Coronary artery (tissue), 2 donors: ENCODE data around the gene PIK3R5.

Source experiments
- DNase-seq: peaks from one replicate; pipeline ENCODE4 v3.0.0-alpha.2; 2017; ENCODE audit warnings: low spot score
- H3K27ac ChIP-seq, 2 donors: fragments of 200-600 bp; sonication (generic); one replicate each; pipeline ENCODE4 v1.5.1; 2016 to 2019
- H3K4me3 ChIP-seq: fragments of 200-600 bp; sonication (generic); 2 replicates; pipeline ENCODE4 v1.5.1; 2016; ENCODE audit warnings: mild to moderate bottlenecking, moderate library complexity
- TF ChIP-seq, protein P1 (sequence below): fragments of 200-600 bp; sonication (generic); IDR thresholded peaks from one replicate; pipeline ENCODE4 v1.5.1; 2019; ENCODE audit warnings: antibody characterized with exemption

Gene PIK3R5

DNA sequence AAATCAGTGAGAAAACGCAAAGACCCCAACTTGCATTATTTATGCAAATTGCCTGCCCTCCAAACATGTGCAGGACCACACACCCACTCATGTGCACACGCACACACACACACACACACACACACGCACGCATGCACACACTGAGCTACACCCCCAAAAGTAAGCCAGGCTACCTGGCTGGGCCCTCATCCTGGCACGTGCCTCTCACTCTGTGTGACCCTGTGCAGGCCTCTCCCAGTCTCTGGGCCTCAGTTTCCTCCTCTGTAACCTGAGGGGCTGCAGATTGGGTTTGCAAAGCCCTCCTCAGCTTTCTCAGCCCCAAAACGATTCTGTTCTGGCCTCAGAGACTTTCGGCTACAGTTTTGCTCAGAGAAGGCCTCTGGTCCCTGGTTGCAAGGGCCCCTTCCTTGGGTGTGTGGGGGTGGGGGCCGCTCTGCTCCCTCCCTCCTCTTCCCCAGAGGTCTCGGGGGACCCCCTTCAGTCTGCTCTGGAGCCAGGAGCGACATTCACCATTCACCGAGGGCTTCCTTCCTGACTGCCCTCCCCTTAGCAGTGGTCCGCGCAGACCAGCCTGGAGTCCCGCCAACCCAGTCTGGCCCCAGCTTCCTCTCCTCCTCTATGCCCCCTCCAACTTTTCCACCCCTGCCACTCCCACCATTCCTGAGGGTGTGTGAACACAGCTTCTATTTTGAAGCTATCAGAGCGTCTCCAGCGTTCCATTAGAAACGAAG lies 92.6 kb downstream of the PIK3R5 start:
- Histone ChIP-seq H3K27ac (no peak overlapping the region), H3K4me3 (no peak overlapping the region)
- no peak for DNase-seq
- TF ChIP-seq, protein P1, sequence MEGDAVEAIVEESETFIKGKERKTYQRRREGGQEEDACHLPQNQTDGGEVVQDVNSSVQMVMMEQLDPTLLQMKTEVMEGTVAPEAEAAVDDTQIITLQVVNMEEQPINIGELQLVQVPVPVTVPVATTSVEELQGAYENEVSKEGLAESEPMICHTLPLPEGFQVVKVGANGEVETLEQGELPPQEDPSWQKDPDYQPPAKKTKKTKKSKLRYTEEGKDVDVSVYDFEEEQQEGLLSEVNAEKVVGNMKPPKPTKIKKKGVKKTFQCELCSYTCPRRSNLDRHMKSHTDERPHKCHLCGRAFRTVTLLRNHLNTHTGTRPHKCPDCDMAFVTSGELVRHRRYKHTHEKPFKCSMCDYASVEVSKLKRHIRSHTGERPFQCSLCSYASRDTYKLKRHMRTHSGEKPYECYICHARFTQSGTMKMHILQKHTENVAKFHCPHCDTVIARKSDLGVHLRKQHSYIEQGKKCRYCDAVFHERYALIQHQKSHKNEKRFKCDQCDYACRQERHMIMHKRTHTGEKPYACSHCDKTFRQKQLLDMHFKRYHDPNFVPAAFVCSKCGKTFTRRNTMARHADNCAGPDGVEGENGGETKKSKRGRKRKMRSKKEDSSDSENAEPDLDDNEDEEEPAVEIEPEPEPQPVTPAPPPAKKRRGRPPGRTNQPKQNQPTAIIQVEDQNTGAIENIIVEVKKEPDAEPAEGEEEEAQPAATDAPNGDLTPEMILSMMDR = no peak

- TF ChIP-seq, protein P1 = no peak
- no peak for DNase-seq
- Histone ChIP-seq H3K4me3 (no peak overlapping the region), H3K27ac (no peak overlapping the region)
These were observed 93.3 kb downstream of the PIK3R5 start for GRCh38 chr17:8872036-8872704.

- TF ChIP-seq, protein P1 = no peak
- DNase-seq = no peak
- Histone ChIP-seq H3K27ac (no peak overlapping the region), H3K4me3 (no peak overlapping the region)
These were observed 94.4 kb downstream of the PIK3R5 start for GRCh38 chr17:8871081-8871581.

DNA sequence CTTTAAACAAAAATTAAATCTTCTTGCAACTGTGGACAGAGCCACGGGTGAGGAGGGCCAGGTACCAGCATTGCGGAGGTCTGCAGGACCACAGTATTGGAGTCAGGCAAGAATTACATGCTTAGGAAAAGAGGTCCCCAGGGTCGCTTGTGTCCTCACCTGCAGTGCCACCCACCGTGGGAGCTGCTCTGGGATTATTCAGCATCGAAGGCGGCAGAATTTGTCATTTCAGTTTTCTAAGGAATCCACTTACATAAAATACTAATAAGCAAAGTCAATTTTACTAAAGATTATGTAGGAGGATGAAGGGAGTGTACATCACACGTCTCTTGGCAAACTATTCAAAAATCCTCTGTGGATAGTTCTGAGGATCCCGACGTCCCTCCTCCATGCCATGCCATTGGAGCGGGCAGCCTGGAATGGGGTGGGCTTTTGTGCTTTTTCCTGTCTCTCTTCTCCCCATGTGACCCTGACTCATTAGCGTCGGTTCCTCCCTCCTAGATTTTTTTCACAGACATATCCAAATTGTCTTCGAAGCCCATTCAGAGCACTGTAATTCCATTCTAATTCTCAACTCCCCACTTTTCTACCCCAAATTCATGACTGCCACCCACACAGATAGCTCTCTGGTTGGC lies 95.0 kb downstream of the PIK3R5 start:
- H3K27ac ChIP-seq = no peak overlapping the region
- no peak overlapping the region for H3K4me3 ChIP-seq
- no peak for DNase-seq
- TF ChIP-seq, protein P1 = no peak

DNA sequence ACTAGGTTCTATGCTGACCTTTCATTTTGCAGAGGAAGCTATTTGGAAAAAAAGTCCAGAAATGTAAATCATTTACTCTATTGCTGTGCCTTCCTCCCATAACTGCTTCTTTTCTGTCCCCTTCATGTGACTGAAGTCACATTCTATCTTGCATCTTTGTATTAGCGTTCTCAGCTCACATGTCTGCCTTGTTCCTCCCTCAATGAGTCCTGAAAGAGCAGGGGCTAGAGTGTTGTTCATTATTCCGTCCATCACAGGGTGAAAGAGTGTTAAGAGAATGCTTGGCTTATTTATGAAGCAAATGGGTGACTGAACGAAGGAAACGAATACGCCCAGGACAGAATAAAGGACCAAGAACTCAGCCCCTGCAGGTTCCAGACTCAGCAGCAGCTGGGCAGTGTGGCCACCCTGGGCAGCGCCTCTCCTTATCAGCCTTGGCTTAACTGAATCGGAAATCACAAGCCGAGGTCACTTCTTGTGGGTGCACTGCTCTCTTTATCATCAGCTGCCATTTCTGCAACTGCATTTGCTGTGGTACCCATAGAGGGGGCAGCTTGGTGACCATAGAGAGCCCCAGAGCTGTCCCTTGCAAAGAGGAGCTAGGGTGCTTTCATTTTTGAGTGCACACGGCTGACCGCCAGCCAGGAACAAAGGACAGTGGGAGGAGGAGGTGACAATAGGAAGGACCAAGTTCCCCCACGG lies 96.2 kb downstream of the PIK3R5 start:
- no peak for DNase-seq
- TF ChIP-seq, protein P1 = no peak
- H3K27ac ChIP-seq = no peak overlapping the region
- no peak overlapping the region for H3K4me3 ChIP-seq

DNA sequence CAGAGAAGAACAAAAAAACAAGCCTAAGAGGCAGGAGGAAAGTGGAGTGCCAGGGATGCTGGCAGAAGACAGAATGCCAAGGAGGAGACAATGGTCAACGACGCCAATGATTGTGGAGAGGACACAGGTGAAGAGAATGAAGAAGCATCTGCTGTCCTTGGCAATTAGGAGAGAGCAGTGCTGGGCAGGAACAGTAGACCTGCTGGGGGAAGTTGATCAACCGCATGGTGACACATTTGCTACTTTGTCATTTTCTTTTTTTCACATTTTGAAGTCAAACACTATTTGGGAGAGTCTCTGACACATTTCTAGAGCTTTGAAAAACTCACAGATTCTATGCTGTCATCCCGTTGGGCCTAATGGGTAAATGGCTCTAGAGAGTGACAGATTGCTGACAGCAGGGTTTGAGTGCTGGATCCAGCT lies 97.0 kb downstream of the PIK3R5 start:
- Histone ChIP-seq H3K27ac (no peak overlapping the region), H3K4me3 (no peak overlapping the region)
- no peak for DNase-seq
- TF ChIP-seq, protein P1 = no peak
